A549 (cell line): ENCODE measurements around the gene GSTO2. TPM values are rescaled to one million over a fixed set of nuclear protein-coding genes. Genes with fewer than 3 reads are reported as not detected.

Source experiments
- ATAC-seq, 2 experiments: fragments of 200-7000 bp in 1 of 2; fragments of >200 bp in 1 of 2; cut with Nextera tagmentation in 1 of 2; cut with Tn5 transposase in 1 of 2; 3 replicates each; pipeline versions ENCODE4 v1.8.0 to v1.9.1; 2018 to 2020; ENCODE audit warnings: mild to moderate bottlenecking in 1 of 2, moderate library complexity in 1 of 2
- CTCF ChIA-PET: fragments of 300-600 bp; sonication (Branson Sonifier 250); formaldehyde crosslinking; extraction: SDS; loops from one replicate; lab custom pipeline; 2021; ENCODE audit warnings: antibody characterized with exemption, inconsistent platforms; lab: Yijun Ruan, JAX
- POLR2A ChIA-PET: fragments of 350-600 bp; formaldehyde crosslinking; extraction: SDS; loops from one replicate; lab custom pipeline; 2021; ENCODE audit warnings: antibody characterized with exemption, inconsistent platforms; lab: Yijun Ruan, JAX
- DNase-seq, 2 experiments: peaks; one replicate each; pipeline versions ENCODE4 v3.0.0 to v3.0.0-alpha.2; 2011 to 2016; ENCODE audit warnings: low read depth in 1 of 2, low spot score in 1 of 2
- FAIRE-seq: peaks from 2 replicates; lab custom pipeline; 2011; peaks lifted over from hg19 to GRCh38; lab: Jason Lieb, UNC
- H3K27ac ChIP-seq, 2 experiments: fragments of >200 bp; sonication (Bioruptor Twin); formaldehyde crosslinking; 3 replicates each; pipeline ENCODE4 v1.5.1; 2016 to 2017
- H3K4me1 ChIP-seq: fragments of >200 bp; sonication (Bioruptor Twin); formaldehyde crosslinking; 3 replicates; pipeline ENCODE4 v1.6.1; 2016
- H3K4me2 ChIP-seq: fragments of >200 bp; sonication (Bioruptor Twin); formaldehyde crosslinking; 3 replicates; pipeline ENCODE4 v1.6.1; 2016
- H3K4me3 ChIP-seq: fragments of >200 bp; sonication (Bioruptor Twin); formaldehyde crosslinking; 3 replicates; pipeline ENCODE4 v1.5.1; 2016
- H3K9me3 ChIP-seq: fragments of >200 bp; sonication (Bioruptor Twin); formaldehyde crosslinking; 3 replicates; pipeline ENCODE4 v1.6.1; 2016
- CBX2 ChIP-seq: fragments of 200-600 bp; sonication (generic); IDR thresholded peaks from 2 replicates; pipeline ENCODE4 v1.6.1; 2016; ENCODE audit warnings: low read depth, mild to moderate bottlenecking, borderline replicate concordance
- CEBPB ChIP-seq, 2 experiments: fragments of >200 bp in 1 of 2; sonication (Bioruptor Twin) in 1 of 2; formaldehyde crosslinking in 1 of 2; IDR thresholded peaks; 2 replicates each; pipeline ENCODE4 v1.6.1; 2012 to 2016
- CHD2 ChIP-seq: fragments of 150-350 bp; IDR thresholded peaks from 2 replicates; pipeline ENCODE4 v1.6.1; 2014; ENCODE audit warnings: low read length; ENCODE audit not compliant: partially characterized antibody
- EHF ChIP-seq: fragments of 250-450 bp; sonication (Bioruptor Pico); IDR thresholded peaks from 2 replicates; pipeline ENCODE4 v1.5.0; 2020; ENCODE audit warnings: mild to moderate bottlenecking
- EHMT2 ChIP-seq: fragments of 200-600 bp; sonication (generic); IDR thresholded peaks from 2 replicates; pipeline ENCODE4 v1.6.1; 2016; ENCODE audit warnings: antibody characterized with exemption, low read depth, mild to moderate bottlenecking, moderate library complexity
- FOSL2 ChIP-seq, 2 experiments: fragments of 450-650 bp in 1 of 2; fragments of >200 bp in 1 of 2; sonication (Bioruptor Twin) in 1 of 2; formaldehyde crosslinking; IDR thresholded peaks; 2 replicates each; pipeline versions ENCODE4 v1.5.0 to v1.6.1; 2016 to 2020; ENCODE audit warnings: mild to moderate bottlenecking in 1 of 2, moderate library complexity in 1 of 2
- FOXS1 ChIP-seq: fragments of 250-450 bp; sonication (Bioruptor Pico); IDR thresholded peaks from 2 replicates; pipeline ENCODE4 v1.5.0; 2020; ENCODE audit warnings: mild to moderate bottlenecking, moderate library complexity
- HDAC2 ChIP-seq: fragments of 200-600 bp; sonication (generic); IDR thresholded peaks from 2 replicates; pipeline ENCODE4 v1.6.1; 2016
- HOXA7 ChIP-seq: fragments of 250-450 bp; sonication (Bioruptor Pico); IDR thresholded peaks from 2 replicates; pipeline ENCODE4 v1.5.0; 2020; ENCODE audit warnings: mild to moderate bottlenecking, moderate library complexity
- HOXB13 ChIP-seq: fragments of 250-450 bp; sonication (Bioruptor Pico); IDR thresholded peaks from 2 replicates; pipeline ENCODE4 v1.5.0; 2020; ENCODE audit warnings: low read depth, mild to moderate bottlenecking, moderate library complexity
- JUNB ChIP-seq: fragments of >200 bp; sonication (Bioruptor Twin); formaldehyde crosslinking; IDR thresholded peaks from 2 replicates; pipeline ENCODE4 v1.6.1; 2016
- MAFK ChIP-seq: fragments of 450-650 bp; IDR thresholded peaks from 2 replicates; pipeline ENCODE4 v1.6.1; 2014; ENCODE audit not compliant: partially characterized antibody
- MYC ChIP-seq: IDR thresholded peaks from 2 replicates; pipeline ENCODE4 v1.6.1; 2012; ENCODE audit warnings: mild to moderate bottlenecking, inconsistent platforms, low read length, improper control_type of control experiment, borderline replicate concordance
- NFE2L2 ChIP-seq: fragments of 150-350 bp; conservative IDR thresholded peaks from 2 replicates; pipeline ENCODE4 v1.6.1; 2014; ENCODE audit warnings: low read length
- NR3C1 ChIP-seq: fragments of >200 bp; sonication (Bioruptor Twin); formaldehyde crosslinking; IDR thresholded peaks from 3 replicates; pipeline ENCODE4 v1.6.1; 2017
- POLR2A ChIP-seq: IDR thresholded peaks from 2 replicates; pipeline ENCODE4 v1.6.1; 2012; ENCODE audit warnings: mild to moderate bottlenecking, low read length
- RAD21 ChIP-seq, 2 experiments: fragments of >200 bp in 1 of 2; sonication (Bioruptor Twin) in 1 of 2; formaldehyde crosslinking in 1 of 2; IDR thresholded peaks in 1 of 2; conservative IDR thresholded peaks in 1 of 2; 2 replicates in 1 of 2; 3 replicates in 1 of 2; pipeline ENCODE4 v1.6.1; 2012 to 2018; ENCODE audit warnings: inconsistent platforms in 1 of 2
- RNF2 ChIP-seq: fragments of 200-600 bp; sonication (generic); IDR thresholded peaks from 2 replicates; pipeline ENCODE4 v1.6.1; 2016; ENCODE audit warnings: low read depth, mild to moderate bottlenecking, antibody characterized with exemption, moderate library complexity, borderline replicate concordance
- SMC3 ChIP-seq: fragments of >200 bp; sonication (Bioruptor Twin); formaldehyde crosslinking; IDR thresholded peaks from 3 replicates; pipeline ENCODE4 v1.6.1; 2018; ENCODE audit warnings: inconsistent platforms
- TP53 ChIP-seq: fragments of 250-450 bp; sonication (Bioruptor Pico); IDR thresholded peaks from 2 replicates; pipeline ENCODE4 v1.5.0; 2021; ENCODE audit warnings: mild to moderate bottlenecking, moderate library complexity
- ZC3H11A ChIP-seq: fragments of 450-650 bp; IDR thresholded peaks from 2 replicates; pipeline ENCODE4 v1.6.1; 2014; ENCODE audit warnings: antibody characterized with exemption, mild to moderate bottlenecking
- ZFP36 ChIP-seq: fragments of 450-650 bp; IDR thresholded peaks from 2 replicates; pipeline ENCODE4 v1.6.1; 2014; ENCODE audit warnings: borderline replicate concordance; ENCODE audit not compliant: partially characterized antibody
- ZSCAN20 ChIP-seq: fragments of 250-450 bp; sonication (Bioruptor Pico); IDR thresholded peaks from 2 replicates; pipeline ENCODE4 v1.8.0; 2022; ENCODE audit warnings: mild to moderate bottlenecking, moderate library complexity
- WGBS: methylation state at CpG from one replicate; pipeline ENCODE4 v1.1.6; 2017; ENCODE audit errors: missing lambda C conversion rate; 5-methylcytosine and 5-hydroxymethylcytosine counted together
- polyA plus RNA-seq, 4 experiments: library from polyadenylated mRNA; depleted of rRNA in 3 of 4; stranded (reverse); fragments of >200 nt; fragmentation: RNase III in 1 of 4; extraction: RNeasy Plus Mini Kit Qiagen cat#74134 plus additional on column Dnase treatment in 1 of 4; gene quantifications; 2 replicates in 3 of 4; 3 replicates in 1 of 4; pipeline ENCODE4 v1.2.3, GENCODE V29; 2011 to 2017
- TF ChIP-seq, protein P1 (sequence below): fragments of >200 bp; sonication (Bioruptor Twin); formaldehyde crosslinking; IDR thresholded peaks from 2 replicates; pipeline ENCODE4 v1.6.1; 2016
- TF ChIP-seq, protein P2 (sequence below): fragments of 450-650 bp; IDR thresholded peaks from 2 replicates; pipeline ENCODE4 v1.6.1; 2014; ENCODE audit warnings: antibody characterized with exemption
- TF ChIP-seq, protein P3 (sequence below): IDR thresholded peaks from 2 replicates; pipeline ENCODE4 v1.6.1; 2012; ENCODE audit warnings: low read depth, borderline replicate concordance
- TF ChIP-seq, protein P4 (sequence below): fragments of 250-450 bp; sonication (Bioruptor Pico); IDR thresholded peaks from 2 replicates; pipeline ENCODE4 v1.5.0; 2021; ENCODE audit warnings: mild to moderate bottlenecking, moderate library complexity, borderline replicate concordance

Gene GSTO2
- polyA plus RNA-seq, 2 of the 4 experiments (the other 2 are of a cell fraction), result 1.3 to 5.7 TPM

DNA sequence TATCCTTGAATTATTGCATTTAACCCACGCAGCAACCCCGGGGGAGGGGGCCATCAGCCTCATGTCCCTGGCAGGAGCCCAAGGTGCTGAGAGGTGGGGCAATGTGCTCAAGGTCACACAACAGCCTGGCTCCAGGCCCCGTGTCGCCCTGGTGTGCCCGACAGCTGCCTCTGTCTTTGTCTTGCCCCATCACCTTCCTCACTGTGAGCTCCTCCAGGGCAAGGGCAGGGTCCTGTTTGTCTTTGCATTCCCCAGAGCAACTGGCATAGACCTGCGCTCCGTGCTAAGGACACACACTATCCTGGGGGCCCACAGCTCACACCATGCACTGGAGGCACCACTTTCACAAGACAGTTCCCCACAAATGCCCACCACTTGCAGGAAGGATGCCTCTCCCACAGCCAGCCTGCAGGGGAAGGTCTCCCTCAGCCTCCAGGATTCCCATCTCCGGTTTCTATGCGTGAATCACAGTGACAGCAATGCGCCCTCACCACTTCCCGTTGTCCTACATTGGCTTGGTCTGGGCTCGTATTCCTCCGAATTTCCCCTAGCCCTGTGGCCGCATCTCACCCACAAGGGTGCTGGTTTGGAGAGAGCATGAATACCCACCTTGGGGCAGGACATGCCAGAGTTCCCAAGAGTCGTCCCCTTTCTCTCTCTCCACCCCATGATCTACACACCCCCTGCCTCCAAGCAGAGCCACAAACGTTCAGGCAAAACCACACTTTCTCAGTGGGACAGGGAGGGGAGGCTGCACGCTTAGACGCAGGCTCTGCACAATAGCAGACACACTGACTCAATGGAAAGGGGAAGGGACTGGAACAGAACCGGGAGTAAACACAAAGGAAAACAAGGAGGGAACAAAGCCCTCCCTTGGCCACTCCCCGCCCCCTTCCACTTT is 59.0 kb downstream of the GSTO2 start:
- TF ChIP-seq HOXA7 (CRISPR knock-in tag), result no peak
- TF ChIP-seq CEBPB (IDR thresholded peaks at IDR 0.05), result no peak
- no peak for TF ChIP-seq CHD2
- TF ChIP-seq, protein P1, sequence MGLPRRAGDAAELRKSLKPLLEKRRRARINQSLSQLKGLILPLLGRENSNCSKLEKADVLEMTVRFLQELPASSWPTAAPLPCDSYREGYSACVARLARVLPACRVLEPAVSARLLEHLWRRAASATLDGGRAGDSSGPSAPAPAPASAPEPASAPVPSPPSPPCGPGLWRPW, result no peak
- no peak for TF ChIP-seq NFE2L2
- TF ChIP-seq FOXS1 (CRISPR knock-in tag), result no peak
- TF ChIP-seq HDAC2, result no peak
- TF ChIP-seq POLR2A, result no peak
- TF ChIP-seq ZC3H11A, result no peak
- TF ChIP-seq ZSCAN20 (CRISPR knock-in tag), result no peak
- TF ChIP-seq, all 56 proteins: peak for 0
- CTCF ChIA-PET, result interaction anchor here (1.3 to 5.9 kb wide), 4 partner anchors 21 to 36 kb away, joined by 3 to 45 read pairs (median 25); partner anchors contain the start of gene CFAP58
- FAIRE-seq (no peak), ATAC-seq (peak in 1 of 2 experiments; percentile 14; a peak in 3 of 6 replicates), DNase-seq (peak in 1 of 2 experiments; percentile 35)
- Histone ChIP-seq H3K9me3 (no peaks in the 10 kb centered on the region), H3K4me2 (peak overlapping the region; percentile 72), H3K4me3 (peak overlapping the region; percentile 33; the same call in 2 of the 3 replicates), H3K27ac (peak overlapping the region; percentile 93 to 97), H3K4me1 (peaks cover 66% of the 10 kb centered on the region)
- WGBS, result 34% methylated on average over 18 of the region's 20 CpGs
- POLR2A ChIA-PET, result no interaction called here

DNA sequence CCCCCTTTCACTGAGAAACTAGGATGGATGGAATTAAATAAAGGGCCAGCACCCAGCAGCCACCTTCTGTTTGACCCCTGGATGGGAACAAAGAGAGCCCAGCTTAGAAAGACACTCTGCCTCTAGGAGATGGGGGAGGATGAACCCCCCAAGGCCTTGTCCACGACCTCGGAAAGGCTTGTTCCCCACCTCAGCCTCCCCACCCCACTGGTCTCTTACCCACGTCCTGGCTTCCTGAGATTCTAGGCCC is 59.6 kb downstream of the GSTO2 start:
- H3K4me3 ChIP-seq, result peak overlapping the region; percentile 33; the same call in 2 of the 3 replicates
- CTCF ChIA-PET, result interaction anchor here (2.6 to 5.9 kb wide), 3 partner anchors 21 to 36 kb away, joined by 13 to 45 read pairs (median 31); no protein-coding TSS in a partner anchor
- TF ChIP-seq, protein P2, sequence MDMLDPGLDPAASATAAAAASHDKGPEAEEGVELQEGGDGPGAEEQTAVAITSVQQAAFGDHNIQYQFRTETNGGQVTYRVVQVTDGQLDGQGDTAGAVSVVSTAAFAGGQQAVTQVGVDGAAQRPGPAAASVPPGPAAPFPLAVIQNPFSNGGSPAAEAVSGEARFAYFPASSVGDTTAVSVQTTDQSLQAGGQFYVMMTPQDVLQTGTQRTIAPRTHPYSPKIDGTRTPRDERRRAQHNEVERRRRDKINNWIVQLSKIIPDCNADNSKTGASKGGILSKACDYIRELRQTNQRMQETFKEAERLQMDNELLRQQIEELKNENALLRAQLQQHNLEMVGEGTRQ, result no peak
- TF ChIP-seq, all 56 proteins: peak for 0
- DNase-seq (no peak), ATAC-seq (no peak), FAIRE-seq (no peak)
- Histone ChIP-seq H3K27ac (peak overlapping the region; percentile 93 to 97), H3K9me3 (no peaks in the 10 kb centered on the region), H3K4me2 (peak overlapping the region; percentile 72), H3K4me1 (peaks cover 72% of the 10 kb centered on the region)
- POLR2A ChIA-PET, result interaction anchor here (1.3 to 2.1 kb wide), 2 partner anchors 10 to 25 kb away, joined by 4 to 17 read pairs; partner anchors contain the start of genes CFAP58 and ITPRIP
- 22% methylated on average over 3 of the region's 3 CpGs for WGBS

DNA sequence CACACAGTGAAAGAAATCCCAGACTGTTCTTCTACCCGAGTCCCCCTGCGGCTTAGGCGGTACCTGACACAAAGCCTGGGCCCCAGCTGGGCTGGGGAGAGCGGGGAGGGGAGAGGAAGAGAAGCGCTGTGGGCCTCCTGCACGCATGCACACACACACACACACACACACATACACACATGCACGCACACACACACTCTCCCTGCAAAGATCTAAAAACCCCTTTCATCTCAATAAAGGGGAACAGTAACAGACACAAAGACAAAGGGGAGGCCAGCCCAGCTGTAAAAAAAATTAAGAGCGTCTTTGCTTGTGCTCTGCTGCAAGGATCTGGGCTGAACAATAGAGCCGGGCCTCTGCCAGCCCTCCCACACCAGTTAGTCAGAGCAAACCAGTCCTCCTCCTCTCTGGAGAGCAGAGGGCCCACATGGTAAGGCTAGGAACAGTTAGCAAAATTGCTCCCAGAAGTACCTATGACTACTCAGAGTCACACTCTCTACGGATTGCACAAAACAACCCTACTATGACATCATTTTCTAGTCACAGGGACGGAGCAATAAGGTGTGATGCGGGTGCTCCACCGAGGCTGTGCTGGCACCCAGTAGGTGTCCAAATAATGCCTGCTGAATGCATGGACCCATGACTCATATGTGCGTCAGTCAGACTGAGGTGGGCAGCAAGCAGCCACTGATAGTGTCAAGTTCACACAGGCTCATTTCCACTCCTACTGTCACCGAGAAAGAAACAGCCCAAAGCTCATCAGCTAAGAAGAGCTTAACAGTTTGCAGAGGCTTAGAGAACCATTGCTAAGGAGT is 60.1 kb downstream of the GSTO2 start:
- ATAC-seq, result peak; percentile 78 to 79
- WGBS, result 24% methylated on average over 15 of the region's 15 CpGs
- Histone ChIP-seq H3K9me3 (no peaks in the 10 kb centered on the region), H3K4me3 (peak overlapping the region; percentile 33; the same call in 2 of the 3 replicates), H3K27ac (peak overlapping the region; percentile 93 to 97), H3K4me2 (peak overlapping the region; percentile 72), H3K4me1 (peaks cover 77% of the 10 kb centered on the region)
- no peak for FAIRE-seq
- ChIA-PET CTCF (interaction anchor here (1.0 to 5.9 kb wide), 7 partner anchors 10 to 37 kb away, joined by 3 to 45 read pairs (median 9); partner anchors contain the start of genes CFAP58 and ITPRIP), POLR2A (interaction anchor here (1.3 to 2.1 kb wide), 3 partner anchors 9 to 24 kb away, joined by 3 to 17 read pairs (median 4); partner anchors contain the start of genes CFAP58 and ITPRIP)
- peak; percentile 51 to 90 for DNase-seq
- TF ChIP-seq ZFP36 (no peak), TP53 (CRISPR knock-in tag) (no peak), RAD21 (conservative IDR thresholded peaks at IDR 0.05 in 1 of 2, IDR thresholded peaks at IDR 0.05 in 1 of 2) (0 out of 5 replicates have a peak, but pooled peaks of 1 of the 2 experiments have one; percentile 26), EHMT2 (no peak), NR3C1 (no peak), FOSL2 (IDR thresholded peaks at IDR 0.05) (peak; percentile 89), FOSL2 (CRISPR knock-in tag; IDR thresholded peaks at IDR 0.05) (peak; percentile 94), EHF (CRISPR knock-in tag) (no peak), MYC (peak; percentile 63; the same call in 1 of the 2 replicates), MAFK (no peak), CBX2 (no peak), HOXB13 (no peak), SMC3 (no peak), RNF2 (no peak), JUNB (peak; percentile 89)
- TF ChIP-seq, protein P3, sequence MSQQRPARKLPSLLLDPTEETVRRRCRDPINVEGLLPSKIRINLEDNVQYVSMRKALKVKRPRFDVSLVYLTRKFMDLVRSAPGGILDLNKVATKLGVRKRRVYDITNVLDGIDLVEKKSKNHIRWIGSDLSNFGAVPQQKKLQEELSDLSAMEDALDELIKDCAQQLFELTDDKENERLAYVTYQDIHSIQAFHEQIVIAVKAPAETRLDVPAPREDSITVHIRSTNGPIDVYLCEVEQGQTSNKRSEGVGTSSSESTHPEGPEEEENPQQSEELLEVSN, result peak; percentile 55; the same call in 1 of the 2 replicates
- TF ChIP-seq, protein P4, sequence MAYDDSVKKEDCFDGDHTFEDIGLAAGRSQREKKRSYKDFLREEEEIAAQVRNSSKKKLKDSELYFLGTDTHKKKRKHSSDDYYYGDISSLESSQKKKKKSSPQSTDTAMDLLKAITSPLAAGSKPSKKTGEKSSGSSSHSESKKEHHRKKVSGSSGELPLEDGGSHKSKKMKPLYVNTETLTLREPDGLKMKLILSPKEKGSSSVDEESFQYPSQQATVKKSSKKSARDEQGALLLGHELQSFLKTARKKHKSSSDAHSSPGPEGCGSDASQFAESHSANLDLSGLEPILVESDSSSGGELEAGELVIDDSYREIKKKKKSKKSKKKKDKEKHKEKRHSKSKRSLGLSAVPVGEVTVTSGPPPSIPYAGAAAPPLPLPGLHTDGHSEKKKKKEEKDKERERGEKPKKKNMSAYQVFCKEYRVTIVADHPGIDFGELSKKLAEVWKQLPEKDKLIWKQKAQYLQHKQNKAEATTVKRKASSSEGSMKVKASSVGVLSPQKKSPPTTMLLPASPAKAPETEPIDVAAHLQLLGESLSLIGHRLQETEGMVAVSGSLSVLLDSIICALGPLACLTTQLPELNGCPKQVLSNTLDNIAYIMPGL (CRISPR knock-in tag), result no peak
